Fibroblast of upper back skin (primary cell): Measurements from ENCODE around the gene SUMO1.
"Not testable (repeated sequence)": the region's sequence is repeated elsewhere in the genome, so short reads cannot be mapped to it uniquely, and the experiment has no call there.

Experiments
- DNase-seq: peaks from one replicate; pipeline ENCODE4 v3.0.0-alpha.2; 2013

SUMO1 gene

GRCh38 chr2:202238234-202239197, at the start of gene SUMO1:
SUMO1 (minus strand) TSS chr2:202238597; CDS start chr2:202238451, 146 bp downstream.
- DNase-seq, result peak; percentile 91

- DNase-seq, result no peak
Observed at GRCh38 chr2:202286595-202286994, 48.2 kb upstream of the SUMO1 start.

GRCh38 chr2:202278944-202279343, 40.5 kb upstream of the SUMO1 start:
- DNase-seq, result peak; percentile 61

GRCh38 chr2:202278036-202278760, 39.8 kb upstream of the SUMO1 start:
- peak; percentile 32 for DNase-seq

- DNase-seq, result peak; percentile 57
Observed at GRCh38 chr2:202276078-202276720, 37.8 kb upstream of the SUMO1 start.

GRCh38 chr2:202270487-202270886, 32.1 kb upstream of the SUMO1 start:
- no peak for DNase-seq

GRCh38 chr2:202269585-202269984, 31.2 kb upstream of the SUMO1 start:
- peak; percentile 48 for DNase-seq

- no peak for DNase-seq
Observed at GRCh38 chr2:202267495-202267894, 29.1 kb upstream of the SUMO1 start.

- peak; percentile 96 for DNase-seq
Observed at GRCh38 chr2:202265467-202266277, 27.3 kb upstream of the SUMO1 start, which contains the start of gene NOP58. NOP58 (plus strand) TSS chr2:202265763; CDS start chr2:202265942, 179 bp downstream.

GRCh38 chr2:202261531-202261930, 23.1 kb upstream of the SUMO1 start:
- peak; percentile 3 for DNase-seq

- peak; percentile 19 for DNase-seq
Observed at GRCh38 chr2:202251494-202251893, 13.1 kb upstream of the SUMO1 start.

- DNase-seq, result peak; percentile 5
Observed at GRCh38 chr2:202249521-202250253, 11.3 kb upstream of the SUMO1 start.

GRCh38 chr2:202247710-202248109, 9.3 kb upstream of the SUMO1 start:
- not testable (repeated sequence) for DNase-seq

GRCh38 chr2:202237787-202238233, 587 bp downstream of the SUMO1 start:
- peak; percentile 36 for DNase-seq

GRCh38 chr2:202221873-202222272, 16.5 kb downstream of the SUMO1 start:
- peak; percentile 70 for DNase-seq

- DNase-seq, result no peak
Observed at GRCh38 chr2:202215179-202215578, 23.2 kb downstream of the SUMO1 start.

GRCh38 chr2:202208526-202208925, 29.9 kb downstream of the SUMO1 start:
- no peak for DNase-seq

- DNase-seq, result no peak
Observed at GRCh38 chr2:202204855-202205254, 33.5 kb downstream of the SUMO1 start.

- no peak for DNase-seq
Observed at GRCh38 chr2:202203348-202203747, 35.0 kb downstream of the SUMO1 start.

- no peak for DNase-seq
Observed at GRCh38 chr2:202201220-202202160, 36.9 kb downstream of the SUMO1 start.
